ENCODE measurements around the gene FAM120C.

DNA sequence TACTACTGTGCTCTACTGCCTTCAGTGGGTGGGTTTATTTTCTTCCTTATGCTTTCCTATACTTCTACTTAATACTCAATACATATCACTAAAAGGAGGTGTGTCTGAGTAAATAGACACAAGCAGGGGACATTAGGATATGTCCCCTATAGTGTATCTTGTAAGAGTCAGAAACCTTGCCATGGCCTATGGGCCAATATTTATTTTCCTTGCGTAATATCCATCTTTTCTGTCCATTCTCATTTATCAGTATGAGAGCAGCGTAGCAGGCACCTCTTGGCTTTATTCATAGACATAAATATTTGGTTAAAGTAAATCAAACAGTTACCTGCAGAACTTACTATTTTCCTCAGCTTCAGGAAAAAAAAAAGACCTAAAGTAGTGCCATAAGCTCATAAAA lies 92.2 kb downstream of the FAM120C start:
- TF ChIP-seq, protein P1, sequence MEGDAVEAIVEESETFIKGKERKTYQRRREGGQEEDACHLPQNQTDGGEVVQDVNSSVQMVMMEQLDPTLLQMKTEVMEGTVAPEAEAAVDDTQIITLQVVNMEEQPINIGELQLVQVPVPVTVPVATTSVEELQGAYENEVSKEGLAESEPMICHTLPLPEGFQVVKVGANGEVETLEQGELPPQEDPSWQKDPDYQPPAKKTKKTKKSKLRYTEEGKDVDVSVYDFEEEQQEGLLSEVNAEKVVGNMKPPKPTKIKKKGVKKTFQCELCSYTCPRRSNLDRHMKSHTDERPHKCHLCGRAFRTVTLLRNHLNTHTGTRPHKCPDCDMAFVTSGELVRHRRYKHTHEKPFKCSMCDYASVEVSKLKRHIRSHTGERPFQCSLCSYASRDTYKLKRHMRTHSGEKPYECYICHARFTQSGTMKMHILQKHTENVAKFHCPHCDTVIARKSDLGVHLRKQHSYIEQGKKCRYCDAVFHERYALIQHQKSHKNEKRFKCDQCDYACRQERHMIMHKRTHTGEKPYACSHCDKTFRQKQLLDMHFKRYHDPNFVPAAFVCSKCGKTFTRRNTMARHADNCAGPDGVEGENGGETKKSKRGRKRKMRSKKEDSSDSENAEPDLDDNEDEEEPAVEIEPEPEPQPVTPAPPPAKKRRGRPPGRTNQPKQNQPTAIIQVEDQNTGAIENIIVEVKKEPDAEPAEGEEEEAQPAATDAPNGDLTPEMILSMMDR (conservative IDR thresholded peaks at IDR 0.05; ENCODE audit: low read depth, low read length), result no peak
- TF ChIP-seq EZH2phosphoT487 (IDR thresholded peaks at IDR 0.05; ENCODE audit: borderline replicate concordance, low read length), result no peak
- no peak for TF ChIP-seq EZH2 (IDR thresholded peaks at IDR 0.05; ENCODE audit: low read length, unreplicated experiment)

Measured in PC-3 (cell line).